HCT116 (cell line): ENCODE measurements around the gene ACE2. TPM values are rescaled to one million over a fixed set of nuclear protein-coding genes. Genes with fewer than 3 reads are reported as not detected.

ENCODE experiments used
- ATAC-seq: fragments of 200-7000 bp; cut with Tn5 transposase; 2 replicates; pipeline ENCODE4 v1.9.1; 2020; ENCODE audit warnings: mild to moderate bottlenecking, moderate library complexity
- BruUV-seq: library from RNA; stranded (reverse); fragments of 400-500 nt; replicated peaks from 2 replicates; lab custom pipeline; 2021; lab: Mats Ljungman, UMichigan
- CTCF ChIA-PET: fragments of 300-600 bp; sonication (Branson Sonifier 250); formaldehyde crosslinking; loops from one replicate; lab custom pipeline; 2021; ENCODE audit warnings: antibody characterized with exemption; lab: Charles Lee
- POLR2A ChIA-PET: fragments of 300-600, 350-600 bp; sonication (Branson Sonifier 250); formaldehyde crosslinking; loops from one replicate; lab custom pipeline; 2021; ENCODE audit warnings: antibody characterized with exemption; lab: Charles Lee
- RAD21 ChIA-PET, 2 experiments: fragments of 300-600 bp; sonication (Branson Sonifier 250); formaldehyde crosslinking; loops; one replicate each; lab custom pipeline; 2023; ENCODE audit warnings: low total read pairs in 2 of 2; ENCODE audit not compliant: uncharacterized antibody in 2 of 2, unreplicated experiment in 2 of 2, low non-redundant PET in 1 of 2; lab: Charles Lee
- DNase-seq: peaks from one replicate; pipeline ENCODE4 v3.0.0-alpha.2; 2010; ENCODE audit warnings: low read depth, low spot score
- H2AFZ ChIP-seq: fragments of 200-600 bp; shearing (Covaris generic), sonication (generic); 2 replicates; pipeline ENCODE4 v1.6.1; 2017; ENCODE audit warnings: low read depth, mixed run types, mixed read lengths, antibody characterized with exemption, low read length; ENCODE audit not compliant: poor library complexity, severe bottlenecking
- H3K27ac ChIP-seq: 2 replicates; pipeline ENCODE4 v1.5.1; 2012; ENCODE audit warnings: low read depth, low read length
- H3K27me3 ChIP-seq: fragments of 200-600 bp; sonication (generic); 2 replicates; pipeline ENCODE4 v1.6.1; 2016; ENCODE audit warnings: mixed run types, low read length, mixed read lengths; ENCODE audit not compliant: insufficient read depth
- H3K36me3 ChIP-seq, 2 experiments: fragments of 200-500 bp in 1 of 2; fragments of 200-600 bp in 1 of 2; sonication (Bioruptor generic) in 1 of 2; sonication (generic) in 1 of 2; 2 replicates each; pipeline versions ENCODE4 v1.5.1 to v1.6.1; 2014 to 2016; ENCODE audit warnings: low read length in 2 of 2, inconsistent platforms in 1 of 2, mixed read lengths in 1 of 2, mixed run types in 1 of 2; ENCODE audit not compliant: insufficient read depth in 2 of 2, control insufficient read depth in 1 of 2
- H3K4me1 ChIP-seq, 2 experiments: fragments of 200-600 bp in 1 of 2; sonication (generic) in 1 of 2; 2 replicates each; pipeline versions ENCODE4 v1.5.1 to v1.6.1; 2012 to 2017; ENCODE audit warnings: low read length in 2 of 2, inconsistent platforms in 1 of 2, mild to moderate bottlenecking in 1 of 2, mixed read lengths in 1 of 2, mixed run types in 1 of 2, moderate library complexity in 1 of 2; ENCODE audit not compliant: insufficient read depth in 2 of 2, control insufficient read depth in 1 of 2
- H3K4me2 ChIP-seq: fragments of 200-600 bp; sonication (generic); 2 replicates; pipeline ENCODE4 v1.6.1; 2017; ENCODE audit warnings: mixed run types, low read length, mixed read lengths
- H3K4me3 ChIP-seq, 2 experiments: fragments of 200-600 bp in 1 of 2; sonication (generic) in 1 of 2; replicated peaks in 1 of 2; 2 replicates each; pipeline ENCODE4 v1.5.1; 2011 to 2016; ENCODE audit warnings: low read length in 2 of 2, control low read depth in 1 of 2, low read depth in 1 of 2, mild to moderate bottlenecking in 1 of 2, mixed read lengths in 1 of 2, mixed run types in 1 of 2
- H3K79me2 ChIP-seq: fragments of 200-600 bp; sonication (generic); 2 replicates; pipeline ENCODE4 v1.6.1; 2017; ENCODE audit warnings: mild to moderate bottlenecking, mixed run types, low read length, moderate library complexity, mixed read lengths; ENCODE audit not compliant: insufficient read depth
- H3K9ac ChIP-seq: fragments of 200-600 bp; sonication (generic); 2 replicates; pipeline ENCODE4 v1.6.1; 2016; ENCODE audit warnings: low read length, mixed read lengths
- H3K9me2 ChIP-seq: fragments of 200-600 bp; sonication (generic), shearing (Covaris generic); 2 replicates; pipeline ENCODE4 v1.6.1; 2017; ENCODE audit warnings: mixed run types, mild to moderate bottlenecking, moderate library complexity; ENCODE audit not compliant: insufficient read depth
- H3K9me3 ChIP-seq, 2 experiments: fragments of 200-500 bp in 1 of 2; fragments of 200-600 bp in 1 of 2; sonication (Bioruptor generic) in 1 of 2; sonication (generic) in 1 of 2; 2 replicates each; pipeline ENCODE4 v1.6.1; 2014 to 2017; ENCODE audit warnings: low read length in 2 of 2, mixed read lengths in 2 of 2, inconsistent platforms in 1 of 2, low read depth in 1 of 2, mild to moderate bottlenecking in 1 of 2, mixed run types in 1 of 2, moderate library complexity in 1 of 2; ENCODE audit not compliant: control insufficient read depth in 1 of 2, insufficient read depth in 1 of 2
- H4K20me1 ChIP-seq: fragments of 200-600 bp; sonication (generic), shearing (Covaris generic); 2 replicates; pipeline ENCODE4 v1.6.1; 2017; ENCODE audit warnings: mixed run types, mild to moderate bottlenecking, moderate library complexity; ENCODE audit not compliant: insufficient read depth
- CBX3 ChIP-seq: IDR thresholded peaks from 2 replicates; pipeline ENCODE4 v1.6.1; 2012; ENCODE audit warnings: low read depth
- CEBPB ChIP-seq: IDR thresholded peaks from 2 replicates; pipeline ENCODE4 v1.6.1; 2012; ENCODE audit warnings: low read depth
- EGR1 ChIP-seq: IDR thresholded peaks from 2 replicates; pipeline ENCODE4 v1.6.1; 2012; ENCODE audit warnings: low read depth
- EZH2 ChIP-seq: fragments of 200-600 bp; sonication (generic); IDR thresholded peaks from 2 replicates; pipeline ENCODE4 v1.6.1; 2017; ENCODE audit warnings: antibody characterized with exemption, mixed run types
- EZH2phosphoT487 ChIP-seq: fragments of 200-600 bp; IDR thresholded peaks from 2 replicates; pipeline ENCODE4 v1.6.1; 2018; ENCODE audit warnings: antibody characterized with exemption, borderline replicate concordance
- FOSL1 ChIP-seq: IDR thresholded peaks from 2 replicates; pipeline ENCODE4 v1.6.1; 2012; ENCODE audit warnings: low read depth
- JUND ChIP-seq: IDR thresholded peaks from 2 replicates; pipeline ENCODE4 v1.6.1; 2012
- MAX ChIP-seq: IDR thresholded peaks from 2 replicates; pipeline ENCODE4 v1.6.1; 2012
- REST ChIP-seq: IDR thresholded peaks from 2 replicates; pipeline ENCODE4 v1.6.1; 2012; ENCODE audit warnings: low read depth
- SIN3A ChIP-seq: IDR thresholded peaks from 2 replicates; pipeline ENCODE4 v1.6.1; 2012; ENCODE audit warnings: low read depth
- SP1 ChIP-seq: IDR thresholded peaks from 2 replicates; pipeline ENCODE4 v1.6.1; 2012; ENCODE audit warnings: low read depth
- SRF ChIP-seq: IDR thresholded peaks from 2 replicates; pipeline ENCODE4 v1.6.1; 2012; ENCODE audit warnings: low read depth
- ZNF274 ChIP-seq: fragments of 200-500 bp; sonication (Bioruptor generic); IDR thresholded peaks from 2 replicates; pipeline ENCODE4 v1.6.1; 2014; ENCODE audit warnings: mild to moderate bottlenecking, low read depth, low read length, inconsistent platforms
- intact Hi-C: fragments of 100-400 bp; cut with micrococcal nuclease; formaldehyde crosslinking; loops from 2 replicates; pipeline ENCODE4 v1.10.0; 2022
- total RNA-seq: library from RNA; stranded (reverse); gene quantifications from one replicate; pipeline ENCODE4 v1.2.1, GENCODE V29; 2021; ENCODE audit not compliant: unreplicated experiment

ACE2 gene
- total RNA-seq, 1 experiment from 2014 or later = not detected

GRCh38 chrX:15619053-15619755, 18.4 kb upstream of the ACE2 start:
- DNase-seq = peak; percentile 76
- Histone ChIP-seq H3K4me2 (peak overlapping the region; percentile 72), H2AFZ (peak overlapping the region; percentile 93), H3K9ac (peak overlapping the region; percentile 23; the same call in 1 of the 2 replicates), H3K4me1 (peaks cover 9 to 32% of the 10 kb centered on the region in 2 experiments), H3K36me3 (no peaks in the 10 kb centered on the region), H3K79me2 (no peaks in the 10 kb centered on the region), H3K9me3 (no peaks in the 10 kb centered on the region), H3K27ac (peak overlapping the region; percentile 40; the same call in 1 of the 2 replicates), H4K20me1 (no peaks in the 10 kb centered on the region), H3K9me2 (no peaks in the 10 kb centered on the region), H3K27me3 (no peaks in the 10 kb centered on the region), H3K4me3 (peak overlapping the region in 1 of 2 experiments; percentile 22; a peak in 2 of 4 replicates)
- intact Hi-C loops = no loop called here
- TF ChIP-seq EZH2phosphoT487 = no peak
- TF ChIP-seq SRF = no peak; the same call in 1 of the 2 replicates
- TF ChIP-seq FOSL1 = peak; percentile 93
- TF ChIP-seq ZNF274 = no peak
- peak; percentile 89 for TF ChIP-seq JUND
- TF ChIP-seq CBX3 = peak; percentile 61; the same call in 1 of the 2 replicates
- peak; percentile 65; the same call in 1 of the 2 replicates for TF ChIP-seq SP1
- TF ChIP-seq EGR1 = no peak
- no peak for TF ChIP-seq SIN3A
- TF ChIP-seq REST = no peak
- TF ChIP-seq MAX = no peak
- TF ChIP-seq CEBPB = peak; percentile 88
- no peak for TF ChIP-seq EZH2
- peak; percentile 98 for ATAC-seq
- RAD21 ChIA-PET = no interaction called here
- CTCF ChIA-PET = no interaction called here
- POLR2A ChIA-PET = no interaction called here
- no TSS peak for BruUV-seq
